Skeletal muscle cell (primary cell): ENCODE measurements around the gene NEK6.

Experiments
- DNase-seq: peaks from one replicate; pipeline ENCODE4 v3.0.0-alpha.2; 2010; ENCODE audit warnings: low read depth
- H3K4me3 ChIP-seq: 2 replicates; pipeline ENCODE4 v1.5.1; 2011; ENCODE audit warnings: low read depth, mild to moderate bottlenecking, control low read depth, low read length, moderate library complexity

Gene NEK6

GRCh38 chr9:124347206-124347967, 89.6 kb downstream of the NEK6 start:
- no peak for DNase-seq

GRCh38 chr9:124347968-124348358, 90.2 kb downstream of the NEK6 start:
- no peak overlapping the region for H3K4me3 ChIP-seq
- no peak for DNase-seq

More at GRCh38 chr9:124347206-124347967, 89.6 kb downstream of the NEK6 start:
- no peak overlapping the region for H3K4me3 ChIP-seq

GRCh38 chr9:124348363-124348762, 90.6 kb downstream of the NEK6 start:
- H3K4me3 ChIP-seq = no peak overlapping the region
- no peak for DNase-seq

- H3K4me3 ChIP-seq = no peak overlapping the region
- DNase-seq = no peak
Observed at GRCh38 chr9:124348831-124349230, 91.1 kb downstream of the NEK6 start.

GRCh38 chr9:124349267-124349666, 91.5 kb downstream of the NEK6 start:
- H3K4me3 ChIP-seq = no peak overlapping the region

GRCh38 chr9:124349675-124350493, 92.1 kb downstream of the NEK6 start:
- H3K4me3 ChIP-seq = no peak overlapping the region
- no peak for DNase-seq

More at GRCh38 chr9:124349267-124349666, 91.5 kb downstream of the NEK6 start:
- no peak for DNase-seq

- no peak overlapping the region for H3K4me3 ChIP-seq
- no peak for DNase-seq
Observed at GRCh38 chr9:124350494-124351263, 92.9 kb downstream of the NEK6 start.

- H3K4me3 ChIP-seq = no peak overlapping the region
- no peak for DNase-seq
Observed at GRCh38 chr9:124351672-124352468, 94.1 kb downstream of the NEK6 start.

GRCh38 chr9:124352616-124353015, 94.9 kb downstream of the NEK6 start:
- no peak overlapping the region for H3K4me3 ChIP-seq
- no peak for DNase-seq

- no peak overlapping the region for H3K4me3 ChIP-seq
- no peak for DNase-seq
Observed at GRCh38 chr9:124353166-124353768, 95.5 kb downstream of the NEK6 start.

- peak; percentile 33 for DNase-seq
- H3K4me3 ChIP-seq = no peak overlapping the region
Observed at GRCh38 chr9:124353811-124354274, 96.1 kb downstream of the NEK6 start.

GRCh38 chr9:124354346-124355038, 96.7 kb downstream of the NEK6 start:
- no peak for DNase-seq
- no peak overlapping the region for H3K4me3 ChIP-seq

- no peak for DNase-seq
- no peak overlapping the region for H3K4me3 ChIP-seq
Observed at GRCh38 chr9:124355039-124355940, 97.5 kb downstream of the NEK6 start.

- DNase-seq = no peak
- H3K4me3 ChIP-seq = no peak overlapping the region
Observed at GRCh38 chr9:124355941-124356744, 98.4 kb downstream of the NEK6 start.

- no peak for DNase-seq
- no peak overlapping the region for H3K4me3 ChIP-seq
Observed at GRCh38 chr9:124356745-124357390, 99.1 kb downstream of the NEK6 start.
